Measurements from ENCODE around the gene PDCD4.
A peak's percentile ranks its signal among the peaks of the same experiment; 100 is the strongest.
"Not testable (repeated sequence)": the region's sequence is repeated elsewhere in the genome, so short reads cannot be mapped to it uniquely, and the experiment has no call there.

The PDCD4 gene

GRCh38 chr10:110865186-110865808 lies 6.4 kb upstream of the PDCD4 start:
- Histone ChIP-seq H3K4me3 (ENCODE audit: low read length) (no peak overlapping the region), H3K9ac (ENCODE audit: low read depth, low read length) (no peak overlapping the region), H3K27ac (ENCODE audit: low read length) (no peak overlapping the region)

DNA sequence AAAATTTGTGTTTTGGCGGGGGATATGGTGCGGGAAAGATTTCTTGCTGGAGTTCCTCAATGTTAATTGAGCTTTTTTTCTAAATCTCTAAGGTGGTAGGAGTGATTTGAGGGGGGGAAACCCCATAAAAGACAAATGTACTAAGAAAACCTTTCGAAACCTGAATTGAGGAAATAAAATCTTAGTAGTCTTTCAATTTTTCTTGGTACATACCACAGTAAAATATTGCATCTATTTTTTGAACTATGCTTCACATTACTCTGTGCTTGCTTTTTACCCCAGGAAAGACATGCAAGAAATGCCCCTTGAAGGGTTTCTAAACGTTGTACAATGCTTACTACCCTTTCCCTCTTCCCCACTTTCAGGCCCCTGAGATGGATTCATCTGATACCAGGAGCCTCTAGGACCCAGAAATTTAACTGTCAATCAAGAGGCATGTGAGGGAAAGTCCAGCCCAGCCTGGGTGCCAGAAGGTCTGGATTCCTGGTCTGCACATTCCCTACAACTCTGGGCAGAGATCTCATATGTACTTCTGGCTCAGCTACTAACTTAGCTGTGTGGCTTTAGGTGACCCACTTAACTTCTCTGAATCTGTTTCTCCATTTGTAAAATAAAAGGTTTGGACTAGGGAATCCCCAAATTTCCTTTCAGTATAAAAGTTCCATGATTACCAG lies 5.8 kb upstream of the PDCD4 start:
- H3K4me1 ChIP-seq (ENCODE audit: insufficient read depth, low read length) = peaks cover 3% of the 10 kb centered on the region
- no peaks in the 10 kb centered on the region for H3K27me3 ChIP-seq (ENCODE audit: insufficient read depth, low read length)
- no peak overlapping the region for H3K9ac ChIP-seq (ENCODE audit: low read depth, low read length)
- H3K9me3 ChIP-seq (ENCODE audit: insufficient read depth, low read depth, low read length) = no peaks in the 10 kb centered on the region
- no peak overlapping the region for H3K27ac ChIP-seq (ENCODE audit: low read length)
- no peak overlapping the region for H3K4me3 ChIP-seq (ENCODE audit: low read length)
- no peaks in the 10 kb centered on the region for H3K36me3 ChIP-seq (ENCODE audit: insufficient read depth, low read depth, low read length)

More at GRCh38 chr10:110865186-110865808, 6.4 kb upstream of the PDCD4 start:
- no peaks in the 10 kb centered on the region for H3K9me3 ChIP-seq (ENCODE audit: insufficient read depth, low read depth, low read length)
- H3K36me3 ChIP-seq (ENCODE audit: insufficient read depth, low read depth, low read length) = no peaks in the 10 kb centered on the region
- H3K4me1 ChIP-seq (ENCODE audit: insufficient read depth, low read length) = no peaks in the 10 kb centered on the region
- H3K27me3 ChIP-seq (ENCODE audit: insufficient read depth, low read length) = no peaks in the 10 kb centered on the region

GRCh38 chr10:110867011-110867806 lies 4.5 kb upstream of the PDCD4 start:
- not testable (repeated sequence) for H3K27me3 ChIP-seq (ENCODE audit: insufficient read depth, low read length); H3K4me1 ChIP-seq (ENCODE audit: insufficient read depth, low read length); H3K36me3 ChIP-seq (ENCODE audit: insufficient read depth, low read depth, low read length); H3K4me3 ChIP-seq (ENCODE audit: low read length); H3K9me3 ChIP-seq (ENCODE audit: insufficient read depth, low read depth, low read length); H3K27ac ChIP-seq (ENCODE audit: low read length); H3K9ac ChIP-seq (ENCODE audit: low read depth, low read length)

GRCh38 chr10:110867807-110868465 lies 3.8 kb upstream of the PDCD4 start:
- Histone ChIP-seq H3K4me3 (ENCODE audit: low read length) (no peak overlapping the region), H3K9ac (ENCODE audit: low read depth, low read length) (no peak overlapping the region), H3K27me3 (ENCODE audit: insufficient read depth, low read length) (no peaks in the 10 kb centered on the region), H3K36me3 (ENCODE audit: insufficient read depth, low read depth, low read length) (no peaks in the 10 kb centered on the region), H3K4me1 (ENCODE audit: insufficient read depth, low read length) (peaks cover 7% of the 10 kb centered on the region), H3K9me3 (ENCODE audit: insufficient read depth, low read depth, low read length) (no peaks in the 10 kb centered on the region), H3K27ac (ENCODE audit: low read length) (no peak overlapping the region)

GRCh38 chr10:110868981-110869380 lies 2.7 kb upstream of the PDCD4 start:
- H3K9ac ChIP-seq (ENCODE audit: low read depth, low read length) = no peak overlapping the region

GRCh38 chr10:110870823-110871297 lies 868 bp upstream of the PDCD4 start:
- Histone ChIP-seq H3K4me3 (ENCODE audit: low read length) (peak overlapping the region; percentile 92), H3K36me3 (ENCODE audit: insufficient read depth, low read depth, low read length) (no peaks in the 10 kb centered on the region), H3K9me3 (ENCODE audit: insufficient read depth, low read depth, low read length) (no peaks in the 10 kb centered on the region), H3K4me1 (ENCODE audit: insufficient read depth, low read length) (peaks cover 11% of the 10 kb centered on the region), H3K9ac (ENCODE audit: low read depth, low read length) (peak overlapping the region; percentile 79; the same call in 1 of the 2 replicates), H3K27ac (ENCODE audit: low read length) (peak overlapping the region; percentile 44), H3K27me3 (ENCODE audit: insufficient read depth, low read length) (no peaks in the 10 kb centered on the region)

More at GRCh38 chr10:110868981-110869380, 2.7 kb upstream of the PDCD4 start:
- Histone ChIP-seq H3K4me3 (ENCODE audit: low read length) (no peak overlapping the region), H3K27me3 (ENCODE audit: insufficient read depth, low read length) (no peaks in the 10 kb centered on the region), H3K27ac (ENCODE audit: low read length) (no peak overlapping the region), H3K4me1 (ENCODE audit: insufficient read depth, low read length) (peaks cover 11% of the 10 kb centered on the region), H3K9me3 (ENCODE audit: insufficient read depth, low read depth, low read length) (no peaks in the 10 kb centered on the region), H3K36me3 (ENCODE audit: insufficient read depth, low read depth, low read length) (no peaks in the 10 kb centered on the region)

DNA sequence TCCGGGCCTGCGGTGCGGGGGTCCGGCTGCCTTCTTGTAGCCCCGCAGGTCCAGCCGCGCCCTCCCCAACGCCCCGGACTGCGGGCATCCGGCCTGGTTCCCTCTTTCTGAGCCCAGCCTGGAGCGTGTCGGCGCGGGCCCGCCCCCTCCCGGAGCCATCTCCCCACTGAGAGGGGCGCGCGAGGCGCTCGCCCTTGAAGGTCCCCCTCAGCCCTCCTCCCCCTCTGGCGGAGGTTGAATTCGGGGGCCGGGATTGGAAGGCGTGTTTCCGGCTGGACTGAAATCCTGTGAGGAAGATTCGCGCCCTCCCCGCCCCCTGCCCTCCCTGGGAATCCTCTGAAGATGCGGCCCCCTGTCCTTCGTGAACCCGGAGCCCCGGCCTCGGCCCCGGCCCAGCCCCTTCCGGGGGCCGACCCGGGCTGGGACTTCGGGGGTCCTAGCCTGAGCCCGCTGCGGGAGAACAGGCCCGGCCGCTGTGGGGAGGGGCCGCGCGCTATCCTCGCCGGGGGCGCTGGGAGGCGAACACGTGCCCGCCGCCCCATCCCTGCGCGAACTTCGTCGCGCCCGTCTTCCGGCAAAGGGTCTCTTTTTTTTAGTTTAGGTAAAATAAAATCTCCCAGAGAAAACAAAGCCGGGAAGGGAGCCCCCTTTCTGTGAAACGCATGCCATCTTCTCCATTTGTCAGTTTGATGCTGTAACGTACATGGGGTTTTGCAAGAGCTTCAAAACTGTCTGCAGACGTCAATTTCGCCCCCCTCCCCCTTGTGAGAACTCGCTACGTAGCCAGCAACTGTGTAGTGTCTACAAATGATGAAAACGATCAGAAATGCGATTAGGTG lies 636 bp downstream of the PDCD4 start:
- Histone ChIP-seq H3K36me3 (ENCODE audit: insufficient read depth, low read depth, low read length) (no peaks in the 10 kb centered on the region), H3K9me3 (ENCODE audit: insufficient read depth, low read depth, low read length) (no peaks in the 10 kb centered on the region), H3K27ac (ENCODE audit: low read length) (peak overlapping the region; percentile 56), H3K4me3 (ENCODE audit: low read length) (peak overlapping the region; percentile 92), H3K4me1 (ENCODE audit: insufficient read depth, low read length) (peaks cover 11% of the 10 kb centered on the region), H3K9ac (ENCODE audit: low read depth, low read length) (peak overlapping the region; percentile 90), H3K27me3 (ENCODE audit: insufficient read depth, low read length) (no peaks in the 10 kb centered on the region)

- peak overlapping the region; percentile 92 for H3K4me3 ChIP-seq (ENCODE audit: low read length)
- peak overlapping the region; percentile 90 for H3K9ac ChIP-seq (ENCODE audit: low read depth, low read length)
- H3K36me3 ChIP-seq (ENCODE audit: insufficient read depth, low read depth, low read length) = no peaks in the 10 kb centered on the region
- peak overlapping the region; percentile 56 for H3K27ac ChIP-seq (ENCODE audit: low read length)
- no peaks in the 10 kb centered on the region for H3K9me3 ChIP-seq (ENCODE audit: insufficient read depth, low read depth, low read length)
- H3K4me1 ChIP-seq (ENCODE audit: insufficient read depth, low read length) = peaks cover 11% of the 10 kb centered on the region
- no peaks in the 10 kb centered on the region for H3K27me3 ChIP-seq (ENCODE audit: insufficient read depth, low read length)
These were observed 1.5 kb downstream of the PDCD4 start for GRCh38 chr10:110872984-110873923.

DNA sequence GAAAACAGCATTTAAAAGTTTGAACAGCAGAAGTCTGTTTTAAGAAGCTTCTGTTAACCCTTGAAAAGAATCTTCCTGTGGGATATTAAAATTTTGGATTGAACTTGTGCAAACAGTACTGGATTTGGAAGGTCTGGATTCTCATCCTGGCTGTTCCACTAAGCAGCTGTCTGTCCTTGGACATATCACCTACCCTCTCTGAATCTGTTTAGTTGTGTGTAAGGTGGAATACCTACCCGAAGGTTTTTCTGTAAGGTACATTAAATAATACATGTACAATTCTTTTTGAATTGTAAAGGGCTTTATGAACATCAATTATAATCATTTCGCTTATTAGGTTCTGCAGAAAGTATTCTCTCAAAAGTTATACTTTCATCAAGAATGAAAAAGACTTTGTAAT lies 2.2 kb downstream of the PDCD4 start:
- peaks cover 11% of the 10 kb centered on the region for H3K4me1 ChIP-seq (ENCODE audit: insufficient read depth, low read length)

DNA sequence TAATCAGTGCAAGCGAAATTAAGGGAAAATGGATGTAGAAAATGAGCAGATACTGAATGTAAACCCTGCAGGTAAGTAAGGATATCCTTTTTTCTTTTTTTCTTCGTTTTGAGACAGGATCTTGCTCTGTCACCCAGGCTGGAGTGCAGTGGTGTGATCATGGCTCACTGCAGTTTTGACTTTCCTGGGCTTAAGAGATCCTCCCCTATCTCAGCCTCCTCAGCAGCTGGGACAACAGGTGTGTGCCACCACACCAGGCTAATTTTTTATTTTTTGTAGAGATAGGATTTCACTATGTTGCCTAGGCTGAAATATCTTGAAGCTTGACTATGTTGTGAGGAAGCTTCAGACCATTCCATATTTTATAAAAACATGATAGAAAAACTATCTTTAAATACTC lies 4.3 kb downstream of the PDCD4 start:
- Histone ChIP-seq H3K27me3 (ENCODE audit: insufficient read depth, low read length) (no peaks in the 10 kb centered on the region), H3K36me3 (ENCODE audit: insufficient read depth, low read depth, low read length) (no peaks in the 10 kb centered on the region), H3K27ac (ENCODE audit: low read length) (no peak overlapping the region), H3K9me3 (ENCODE audit: insufficient read depth, low read depth, low read length) (no peaks in the 10 kb centered on the region), H3K4me1 (ENCODE audit: insufficient read depth, low read length) (peaks cover 7% of the 10 kb centered on the region), H3K9ac (ENCODE audit: low read depth, low read length) (no peak overlapping the region), H3K4me3 (ENCODE audit: low read length) (no peak overlapping the region)

More for the DNA sequence above, 2.2 kb downstream of the PDCD4 start:
- Histone ChIP-seq H3K27ac (ENCODE audit: low read length) (no peak overlapping the region), H3K9ac (ENCODE audit: low read depth, low read length) (no peak overlapping the region), H3K4me3 (ENCODE audit: low read length) (no peak overlapping the region), H3K36me3 (ENCODE audit: insufficient read depth, low read depth, low read length) (no peaks in the 10 kb centered on the region), H3K9me3 (ENCODE audit: insufficient read depth, low read depth, low read length) (no peaks in the 10 kb centered on the region), H3K27me3 (ENCODE audit: insufficient read depth, low read length) (no peaks in the 10 kb centered on the region)
